ENCODE results near the gene SPSB2. TPM values are rescaled to one million over a fixed set of nuclear protein-coding genes. Genes with fewer than 3 reads are reported as not detected.
"Not testable (repeated sequence)": the region's sequence is repeated elsewhere in the genome, so short reads cannot be mapped to it uniquely, and the experiment has no call there.

Gene SPSB2
- total RNA-seq, 1 donor from 2014 or later, result 10.0 TPM

DNA sequence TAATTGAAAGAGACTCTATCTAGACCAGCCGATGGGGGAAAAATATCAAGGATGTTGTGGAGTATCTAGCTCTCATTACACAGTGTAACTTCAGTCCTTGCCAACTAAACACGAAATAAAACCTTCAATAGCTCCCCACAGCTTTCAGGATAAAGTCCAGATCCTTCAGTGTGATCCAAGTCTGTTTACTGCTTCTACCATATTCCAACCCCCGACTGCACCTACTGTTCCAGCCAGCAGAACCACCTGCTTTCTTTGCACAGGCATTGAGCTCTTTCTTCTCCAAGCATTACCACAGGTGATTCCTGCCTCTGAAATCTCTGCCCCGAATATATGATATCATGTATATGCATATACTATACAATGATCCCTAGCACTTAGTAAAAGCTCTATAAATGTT is 29.3 kb upstream of the SPSB2 start:
- DNase-seq (ENCODE audit: low read depth), result no peak

DNA sequence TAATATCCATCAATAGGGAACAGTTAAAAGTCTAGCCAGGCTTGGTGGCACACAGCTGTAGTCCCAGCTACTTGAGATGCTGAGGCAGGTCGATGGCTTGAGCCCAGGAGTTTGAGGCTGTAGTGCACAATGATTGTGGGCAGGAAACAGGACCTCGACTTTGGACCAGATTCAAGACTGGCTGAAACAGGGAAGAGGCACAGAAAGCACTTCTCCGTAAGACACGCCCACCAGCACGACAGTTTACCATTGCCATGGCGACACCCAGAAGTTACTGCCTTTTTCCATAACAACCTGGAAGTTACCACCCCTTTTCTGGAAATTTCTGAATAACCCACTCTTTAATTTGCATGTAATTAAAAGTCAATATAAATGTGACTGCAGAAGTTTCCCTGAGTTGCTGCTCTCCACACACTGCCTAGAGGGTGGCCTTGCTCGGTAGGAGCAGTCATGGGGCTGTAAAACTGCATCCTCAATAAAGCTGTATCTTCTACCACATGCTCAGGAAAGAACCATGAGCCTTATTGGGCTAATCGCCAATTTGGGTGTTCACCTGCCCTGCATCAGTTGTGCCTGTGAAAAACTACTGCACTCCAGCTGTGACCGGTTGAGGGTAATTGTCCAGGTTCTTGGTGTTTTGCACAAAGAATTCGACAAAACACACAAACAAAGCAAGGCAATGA is 26.9 kb upstream of the SPSB2 start:
- peak; percentile 28 for DNase-seq (ENCODE audit: low read depth)

DNA sequence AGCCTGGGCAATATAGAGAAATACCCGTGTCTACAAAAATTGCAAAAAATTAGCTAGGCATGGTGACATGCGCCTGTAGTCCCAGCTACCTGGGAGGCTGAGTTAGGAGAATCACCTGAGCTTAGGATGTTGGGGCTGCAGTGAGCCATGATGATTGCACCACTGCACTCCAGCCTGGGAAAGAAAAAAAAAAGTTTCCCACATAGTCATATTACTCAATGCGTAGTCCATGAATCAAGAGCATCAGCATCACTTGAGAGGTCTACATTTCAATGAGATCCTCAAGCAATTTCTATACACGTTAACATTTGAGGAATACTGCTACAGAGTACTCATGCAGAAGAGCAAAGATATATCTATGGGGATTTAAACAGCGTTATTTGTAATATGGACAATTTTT is 26.3 kb upstream of the SPSB2 start:
- DNase-seq (ENCODE audit: low read depth), result no peak

GRCh38 chr12:6896846-6897435 is 23.8 kb upstream of the SPSB2 start:
- no peak for DNase-seq (ENCODE audit: low read depth)

DNA sequence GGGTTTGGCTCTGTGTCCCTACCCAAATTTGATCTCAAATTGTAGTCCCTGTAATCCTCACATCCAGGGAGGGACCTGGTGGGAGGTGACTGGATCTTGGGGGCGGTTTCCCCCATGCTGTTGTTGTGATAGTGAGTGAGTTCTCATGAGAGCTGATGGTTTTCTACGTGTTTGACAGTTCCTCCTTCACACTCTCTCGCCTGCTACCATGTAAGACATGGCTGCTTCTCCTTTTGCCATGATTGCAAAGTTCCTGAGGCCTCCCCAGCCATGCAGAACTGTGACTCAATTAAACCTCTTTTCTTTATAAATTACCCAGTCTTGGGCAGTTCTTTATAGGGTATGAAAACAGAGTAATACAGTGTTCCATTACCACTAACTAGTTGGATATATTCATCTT is 21.2 kb upstream of the SPSB2 start:
- no peak for DNase-seq (ENCODE audit: low read depth)

DNA sequence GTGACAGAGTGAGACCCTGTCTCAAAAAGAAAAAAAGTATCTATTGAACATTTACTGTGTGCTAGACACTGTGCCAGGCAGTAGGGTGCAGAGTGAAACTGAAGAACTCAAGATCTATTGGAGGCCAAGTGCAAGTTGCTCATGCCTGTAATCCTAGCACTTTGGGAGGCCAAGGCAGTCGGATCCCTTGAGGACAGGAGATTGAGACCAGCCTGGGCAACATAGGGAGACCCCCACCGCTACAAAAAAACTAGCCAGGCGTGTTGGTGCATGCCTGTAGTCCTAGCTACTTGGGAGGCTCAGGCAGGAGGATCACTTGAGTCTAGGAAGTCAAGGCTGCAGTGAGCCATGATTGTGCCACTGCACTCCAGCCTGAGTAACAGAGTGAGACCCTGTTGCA is 19.6 kb upstream of the SPSB2 start:
- DNase-seq (ENCODE audit: low read depth), result not testable (repeated sequence)

DNA sequence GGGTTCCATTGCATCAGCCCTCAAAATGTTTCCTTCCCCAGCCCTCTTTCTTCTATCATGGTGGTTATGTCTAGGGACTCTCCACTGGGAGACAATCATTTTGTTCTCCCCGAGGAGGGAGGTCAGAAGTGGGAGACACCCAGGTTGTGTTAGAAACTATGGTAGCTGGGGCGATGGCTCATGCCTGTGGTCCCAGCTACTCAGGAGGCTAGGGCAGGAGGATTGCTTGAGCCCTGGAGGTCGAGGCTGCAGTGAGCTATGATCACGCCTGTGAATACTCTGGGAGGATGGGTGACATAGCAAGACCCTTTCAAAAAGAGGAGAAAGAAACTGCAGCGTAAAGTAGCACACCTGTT is 18.5 kb upstream of the SPSB2 start:
- no peak for DNase-seq (ENCODE audit: low read depth)

GRCh38 chr12:6890789-6891645 is 17.9 kb upstream of the SPSB2 start:
- DNase-seq (ENCODE audit: low read depth), result peak; percentile 96

DNA sequence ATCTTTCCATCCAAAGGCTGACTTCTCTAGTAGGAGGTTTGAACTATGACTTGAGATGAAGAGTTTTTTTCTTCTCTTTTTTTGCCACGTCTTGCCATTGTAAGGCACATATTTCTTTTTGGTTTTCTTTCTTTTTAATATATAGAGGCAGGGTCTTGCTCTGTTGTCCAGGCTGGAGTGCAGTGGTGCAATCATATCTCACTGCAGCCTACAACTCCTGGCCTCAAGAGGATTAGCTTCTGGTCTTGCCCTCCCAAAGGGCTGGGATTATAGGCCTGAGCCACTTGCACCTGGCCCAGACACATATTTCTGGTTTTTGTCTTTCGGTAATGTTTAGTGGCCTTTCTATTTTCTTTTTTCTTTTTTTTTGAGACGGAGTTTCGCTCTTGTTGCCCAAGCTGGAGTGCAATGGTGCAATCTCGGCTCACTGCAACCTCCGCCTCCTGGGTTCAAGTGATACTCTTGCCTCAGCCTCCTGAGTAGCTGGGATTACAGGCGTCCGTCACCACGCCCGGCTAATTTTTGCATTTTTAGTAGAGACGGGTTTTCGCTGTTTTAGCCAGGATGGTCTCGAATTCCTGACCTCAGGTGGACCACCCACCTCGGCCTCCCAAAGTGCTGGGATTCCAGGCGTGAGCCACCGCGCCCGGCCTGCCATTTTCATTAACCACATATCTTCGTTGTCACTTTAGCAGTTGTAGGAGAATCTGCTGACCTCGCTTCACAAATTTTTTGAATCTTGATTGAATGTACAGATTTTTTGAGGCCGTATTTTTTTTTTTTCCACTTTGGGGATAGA is 16.9 kb upstream of the SPSB2 start:
- DNase-seq (ENCODE audit: low read depth), result not testable (repeated sequence)

- DNase-seq (ENCODE audit: low read depth), result not testable (repeated sequence)
Observed at GRCh38 chr12:6888794-6889193, 15.7 kb upstream of the SPSB2 start.

DNA sequence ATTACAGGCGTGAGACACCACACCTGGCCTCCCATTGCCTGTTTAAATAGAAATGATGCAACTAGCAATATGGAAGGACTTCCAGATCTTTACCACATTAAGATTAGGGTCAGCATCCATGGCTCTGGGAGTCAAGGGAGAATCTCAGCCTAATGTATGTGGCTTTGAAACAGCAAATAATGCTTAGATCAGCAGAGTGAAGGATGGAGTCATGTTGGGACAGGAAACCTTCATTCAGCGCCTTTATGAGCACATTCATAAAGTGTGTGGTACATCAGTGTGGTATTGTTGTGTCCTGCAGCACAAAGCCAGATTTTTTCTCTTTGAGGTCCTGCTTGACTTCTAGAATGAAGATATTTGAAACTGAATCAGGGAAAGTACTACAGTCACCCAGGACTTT is 15.3 kb upstream of the SPSB2 start:
- no peak for DNase-seq (ENCODE audit: low read depth)

DNA sequence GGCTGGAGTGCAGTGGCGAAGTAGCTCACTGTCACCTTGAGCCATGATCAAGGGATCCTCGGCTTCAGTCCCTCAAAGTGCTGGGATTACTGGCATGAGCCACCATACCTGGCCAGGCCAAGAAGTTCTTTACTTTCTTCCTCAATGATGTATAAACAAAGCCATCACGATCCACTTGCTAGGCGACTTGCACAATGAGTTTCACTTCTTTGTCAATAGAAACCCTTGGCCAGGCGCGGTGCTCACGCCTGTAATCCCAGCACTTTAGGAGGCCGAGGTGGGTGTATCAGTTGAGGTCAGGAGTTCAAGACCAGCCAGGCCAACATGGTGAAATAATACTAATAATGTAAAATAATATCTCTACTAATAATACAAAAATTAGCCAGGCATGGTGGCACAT is 14.4 kb upstream of the SPSB2 start:
- DNase-seq (ENCODE audit: low read depth), result no peak

- not testable (repeated sequence) for DNase-seq (ENCODE audit: low read depth)
Observed at GRCh38 chr12:6886206-6886999, 13.3 kb upstream of the SPSB2 start.

- no peak for DNase-seq (ENCODE audit: low read depth)
Observed at GRCh38 chr12:6884539-6884938, 11.4 kb upstream of the SPSB2 start.

DNA sequence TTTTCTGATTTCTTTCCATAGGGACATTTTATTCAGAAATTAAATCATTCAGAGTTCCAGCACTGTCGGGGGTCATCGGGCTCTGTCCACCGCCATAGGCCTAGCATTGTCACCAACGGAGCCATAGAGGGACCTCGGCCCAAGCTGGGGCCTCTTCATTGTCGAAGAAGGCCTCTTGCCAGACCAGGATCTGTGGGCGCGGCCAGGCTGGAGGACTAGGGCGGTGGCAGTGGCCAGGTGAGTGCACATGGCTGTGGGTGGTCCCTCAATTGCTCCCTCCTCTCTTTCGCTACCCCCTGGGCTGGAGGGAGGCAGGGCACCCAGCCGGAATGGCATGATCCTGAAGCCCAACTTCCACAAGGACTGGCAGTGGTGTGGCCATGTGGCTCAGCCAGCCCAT is 10.6 kb upstream of the SPSB2 start:
- no peak for DNase-seq (ENCODE audit: low read depth)

GRCh38 chr12:6883252-6883651 is 10.1 kb upstream of the SPSB2 start:
- DNase-seq (ENCODE audit: low read depth), result no peak

- DNase-seq (ENCODE audit: low read depth), result not testable (repeated sequence)
Observed at GRCh38 chr12:6879824-6880223, 6.7 kb upstream of the SPSB2 start.

DNA sequence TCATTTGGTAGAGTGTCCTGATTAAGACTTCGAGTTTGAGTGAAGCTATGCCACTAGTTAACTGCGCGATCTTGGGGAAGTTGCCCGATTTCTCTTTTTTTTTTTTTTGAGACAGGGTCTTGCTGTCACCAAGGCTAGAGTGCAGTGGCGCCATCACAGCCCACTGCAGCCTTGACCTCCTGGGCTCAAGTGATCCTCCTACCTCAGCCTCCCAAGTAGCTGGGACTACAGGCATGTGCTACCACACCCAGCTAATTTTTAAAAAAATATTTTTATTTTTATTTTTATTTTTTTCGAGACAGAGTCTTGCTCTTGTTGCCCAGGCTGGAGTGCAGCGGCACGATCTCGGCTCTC is 889 bp upstream of the SPSB2 start:
- DNase-seq (ENCODE audit: low read depth), result not testable (repeated sequence)

DNA sequence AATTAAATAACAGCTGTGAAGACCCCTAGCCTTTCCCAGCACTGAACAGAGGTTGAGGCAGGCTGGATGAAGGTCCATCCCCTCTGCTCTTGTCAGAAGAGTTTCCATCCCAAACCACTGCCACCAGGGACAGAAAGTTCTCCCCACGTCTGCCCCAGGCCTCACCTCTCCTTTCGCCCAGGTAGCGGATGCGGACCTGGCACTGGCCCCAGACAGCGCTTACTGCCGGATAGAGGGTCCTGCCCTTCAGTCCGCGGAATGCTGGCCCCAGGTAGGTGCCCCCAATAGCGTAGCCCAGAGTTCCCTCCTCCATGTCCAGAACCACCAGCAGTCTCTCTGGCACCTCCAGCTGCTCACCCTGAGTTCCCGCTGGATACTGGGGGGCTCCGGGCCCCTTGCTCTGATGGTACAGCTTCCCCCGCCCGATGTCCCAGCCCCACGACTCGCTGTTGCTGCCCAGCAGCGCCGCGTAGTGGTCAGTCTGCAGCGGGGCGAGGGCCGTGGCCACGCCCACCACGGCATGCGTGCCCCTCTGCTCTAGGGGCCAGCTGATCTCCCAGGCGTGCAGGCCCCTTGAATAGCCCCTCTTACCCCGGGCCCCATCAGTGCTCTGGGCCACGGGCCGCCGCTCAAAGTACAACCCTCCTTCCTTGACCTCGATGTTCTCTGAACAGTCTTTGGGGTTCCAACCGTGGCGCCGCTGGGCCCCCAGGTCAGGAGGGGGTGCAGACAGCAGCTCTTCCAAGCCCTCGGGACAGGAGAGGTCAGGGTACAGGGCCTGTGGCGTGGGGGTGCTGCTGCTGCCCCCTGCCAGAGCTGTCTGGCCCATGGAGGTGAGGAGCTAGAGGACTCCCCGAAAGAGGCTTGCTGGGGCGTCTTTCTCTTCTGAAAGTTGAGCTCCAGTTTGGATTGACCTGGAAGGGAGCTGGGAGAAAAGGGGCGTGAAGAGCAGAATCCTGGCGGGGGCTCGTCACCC is 742 bp downstream of the SPSB2 start:
- DNase-seq (ENCODE audit: low read depth), result peak; percentile 80

Data from myocyte (in vitro differentiated cells).